ENCODE measurements around the gene NOTUM.
"Not testable (repeated sequence)": the region's sequence is repeated elsewhere in the genome, so short reads cannot be mapped to it uniquely, and the experiment has no call there.

The NOTUM gene

DNA sequence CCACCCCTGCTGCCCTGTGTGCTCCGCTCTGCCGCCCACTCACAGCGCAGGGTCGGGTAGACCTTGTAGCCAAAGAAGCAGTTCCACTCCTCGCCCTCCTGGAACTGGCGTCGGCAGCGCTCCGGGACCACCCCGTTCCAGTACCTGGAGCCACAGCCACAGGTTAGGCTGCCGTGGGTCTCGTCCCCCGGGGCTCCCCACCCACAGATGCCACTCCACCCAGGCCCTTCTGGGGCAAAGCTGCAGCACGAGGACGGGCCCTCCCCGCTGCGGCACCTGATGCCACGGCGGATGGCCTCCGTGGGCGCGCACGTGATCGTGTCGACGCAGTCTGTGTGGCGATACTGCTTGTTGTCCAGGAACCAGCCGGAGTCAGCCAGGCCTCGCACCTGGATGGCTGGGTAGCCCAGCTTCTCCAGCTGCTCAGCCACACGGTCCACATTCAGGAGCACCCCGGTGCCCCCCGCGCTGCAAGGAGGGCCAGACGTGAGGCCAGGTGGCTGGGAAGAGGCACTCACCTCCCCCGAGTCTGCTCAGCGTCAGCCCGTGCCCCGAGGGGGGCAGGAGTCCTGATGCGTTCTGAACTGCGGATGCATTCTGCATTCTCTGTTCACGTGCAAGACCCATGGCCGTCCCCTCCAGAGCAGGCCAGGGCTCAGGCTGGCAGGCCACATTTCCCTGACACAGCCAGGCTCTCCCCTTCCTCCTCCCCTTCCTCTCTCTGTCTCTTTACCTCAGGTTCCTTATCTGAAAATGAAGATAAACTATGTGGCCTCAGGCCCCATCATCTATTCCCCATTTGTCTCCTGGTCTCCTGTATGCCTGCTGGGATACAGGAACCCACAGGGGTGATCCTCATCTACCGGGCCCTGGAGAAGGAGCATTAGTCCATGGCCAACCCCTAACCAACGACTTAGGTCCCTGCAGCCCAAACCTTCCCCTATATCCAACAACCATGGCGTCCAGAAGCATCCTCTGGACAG is 4.1 kb downstream of the NOTUM start:
- no peak for DNase-seq

DNA sequence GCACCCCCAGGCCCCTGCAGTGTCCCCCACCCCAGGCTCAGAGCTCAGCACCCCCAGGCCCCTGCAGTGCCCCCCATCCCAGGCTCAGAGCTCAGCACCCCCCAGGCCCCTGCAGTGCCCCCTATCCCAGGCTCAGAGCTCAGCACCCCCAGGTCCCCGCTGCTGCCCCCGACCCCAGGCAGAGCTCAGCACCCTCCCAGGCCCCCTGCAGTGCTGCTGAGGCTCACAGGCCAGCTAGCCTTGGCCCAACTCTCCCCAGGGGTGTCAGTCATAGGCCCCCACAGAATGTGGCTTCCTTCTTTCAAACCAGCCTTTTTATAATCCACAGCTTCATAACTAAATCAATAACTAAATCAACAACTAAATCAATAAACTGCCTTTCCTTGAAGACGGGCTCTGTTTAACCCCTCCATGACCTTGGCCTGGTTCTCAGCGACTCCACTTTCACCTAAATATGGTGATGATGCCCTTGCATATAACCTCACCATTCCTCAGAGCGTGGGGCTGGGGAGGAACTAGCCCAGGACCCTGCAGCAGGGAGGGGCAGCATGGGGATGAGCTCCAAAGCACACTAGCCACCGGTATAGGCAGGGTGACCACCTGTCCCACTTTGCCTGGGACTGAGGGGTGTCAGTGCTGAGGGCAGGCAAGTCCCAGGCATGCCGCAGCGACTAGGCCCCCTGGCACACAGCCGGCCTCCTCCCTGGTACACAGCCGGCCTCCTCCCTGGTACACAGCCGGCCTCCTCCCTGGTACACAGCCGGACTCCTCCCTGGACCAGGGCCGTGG is 5.0 kb downstream of the NOTUM start:
- DNase-seq: no peak

DNA sequence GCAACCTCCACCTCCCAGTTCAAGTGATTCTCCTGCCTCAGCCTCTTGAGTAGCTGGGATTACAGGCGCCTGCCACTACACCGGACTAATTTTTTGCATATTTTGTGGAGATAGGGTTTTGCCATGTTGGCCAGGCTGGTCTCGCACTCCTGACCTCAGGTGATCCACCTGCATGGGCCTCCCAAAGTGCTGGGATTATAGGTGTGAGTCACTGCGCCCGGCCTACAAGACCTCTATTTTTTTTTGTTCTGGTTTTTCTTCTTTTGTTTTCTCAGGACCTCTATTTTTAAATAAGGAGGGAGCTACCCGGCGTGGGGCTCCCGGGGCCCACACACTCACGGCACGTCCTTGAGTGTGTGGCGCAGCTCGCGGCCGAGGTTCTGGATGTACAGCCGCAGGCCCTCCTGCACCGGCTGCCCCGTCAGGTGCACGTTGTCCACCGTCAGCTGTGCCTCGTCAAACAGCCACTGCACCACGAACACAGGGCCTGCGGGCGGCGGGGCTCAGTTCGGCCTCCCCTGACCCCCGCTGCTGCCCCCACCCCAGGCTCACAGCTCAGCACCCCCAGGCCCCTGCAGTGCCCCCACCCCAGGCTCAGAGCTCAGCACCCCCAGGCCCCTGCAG is 5.8 kb downstream of the NOTUM start:
- no peak for DNase-seq

DNA sequence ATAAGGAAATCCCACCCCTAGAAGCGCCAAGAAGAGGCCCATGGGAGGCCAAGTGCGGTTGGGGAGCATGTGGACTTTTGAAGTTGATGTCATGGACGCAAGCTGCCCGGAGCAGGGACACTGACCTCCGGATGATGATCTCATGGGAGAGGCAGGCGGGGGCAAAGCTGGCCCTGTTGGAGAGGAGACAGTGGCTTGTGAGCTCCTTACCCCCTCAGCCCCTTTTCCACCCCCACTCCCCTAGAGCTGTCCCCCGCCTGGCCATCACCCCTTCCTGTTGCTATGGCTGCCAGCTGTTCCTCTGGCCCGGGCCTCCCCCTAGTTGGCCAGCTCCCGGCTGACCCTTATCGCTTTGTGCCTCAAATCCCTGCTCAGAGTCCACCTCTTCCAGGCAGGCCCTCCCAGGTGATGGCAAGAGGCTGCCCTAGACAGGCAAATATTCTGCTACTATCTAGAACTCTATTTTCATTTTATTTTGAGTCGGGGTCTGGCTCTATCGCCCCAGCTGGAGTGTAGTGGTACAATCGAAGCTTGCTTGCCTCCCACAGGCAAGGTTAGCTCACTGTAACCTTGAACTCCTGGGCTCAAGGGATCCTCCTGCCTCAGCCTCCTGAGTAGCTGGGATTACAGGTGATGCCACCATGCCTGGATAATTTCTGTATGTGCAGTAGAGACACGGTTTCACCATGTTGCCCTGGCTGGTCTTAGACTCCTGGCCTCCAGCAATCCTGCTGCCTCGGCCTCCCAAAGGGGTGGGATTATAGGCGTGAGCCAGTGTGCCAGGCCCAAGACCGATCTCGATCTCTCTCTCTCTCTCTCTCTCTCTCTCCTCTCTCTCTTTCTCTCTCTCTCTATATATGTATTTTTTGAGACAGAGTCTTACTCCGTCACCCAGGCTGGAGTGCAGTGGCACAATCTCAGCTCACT is 6.6 kb downstream of the NOTUM start:
- no peak for DNase-seq

DNA sequence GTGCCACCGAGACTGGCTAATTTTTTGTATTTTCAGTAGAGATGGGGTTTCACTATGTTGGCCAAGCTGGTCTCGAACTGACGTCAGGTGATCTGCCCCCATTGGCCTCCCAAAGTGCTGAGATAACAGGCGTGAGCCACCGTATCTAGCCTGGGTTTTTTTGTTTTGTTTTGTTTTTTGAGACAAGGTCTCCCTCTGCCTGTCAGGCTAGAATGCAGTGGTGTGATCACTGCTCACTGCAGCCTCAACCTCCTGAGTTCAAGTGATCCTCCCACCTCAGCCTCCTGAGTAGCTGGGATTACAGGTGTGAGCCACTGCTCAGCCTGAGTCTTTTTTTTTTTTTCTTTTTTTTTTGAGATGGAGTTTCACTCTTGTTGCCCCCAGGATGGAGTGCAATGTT is 7.5 kb downstream of the NOTUM start:
- not testable (repeated sequence) for DNase-seq

DNA sequence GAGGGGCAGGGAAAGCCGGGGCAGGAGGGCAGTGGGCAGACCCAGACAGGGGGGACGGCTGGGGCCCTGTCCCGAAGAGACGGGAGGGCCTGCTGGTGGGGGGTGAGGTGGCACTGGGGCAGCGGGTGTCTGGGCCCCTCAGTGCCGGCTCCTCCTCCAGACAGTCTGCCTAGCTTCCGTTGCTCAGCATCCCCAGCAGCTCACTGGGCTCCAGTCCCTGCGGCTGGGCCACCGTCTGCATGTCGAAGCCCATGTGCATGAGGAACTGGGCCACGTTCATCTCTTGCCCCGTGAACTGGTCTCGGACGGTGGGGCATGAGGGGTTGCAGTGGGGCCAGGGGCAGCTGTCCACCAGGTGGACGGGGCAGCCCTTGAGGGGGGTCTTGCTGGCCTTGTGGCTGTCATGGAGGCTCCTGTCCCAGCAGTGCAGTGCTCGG is 8.2 kb downstream of the NOTUM start:
- DNase-seq: no peak

DNA sequence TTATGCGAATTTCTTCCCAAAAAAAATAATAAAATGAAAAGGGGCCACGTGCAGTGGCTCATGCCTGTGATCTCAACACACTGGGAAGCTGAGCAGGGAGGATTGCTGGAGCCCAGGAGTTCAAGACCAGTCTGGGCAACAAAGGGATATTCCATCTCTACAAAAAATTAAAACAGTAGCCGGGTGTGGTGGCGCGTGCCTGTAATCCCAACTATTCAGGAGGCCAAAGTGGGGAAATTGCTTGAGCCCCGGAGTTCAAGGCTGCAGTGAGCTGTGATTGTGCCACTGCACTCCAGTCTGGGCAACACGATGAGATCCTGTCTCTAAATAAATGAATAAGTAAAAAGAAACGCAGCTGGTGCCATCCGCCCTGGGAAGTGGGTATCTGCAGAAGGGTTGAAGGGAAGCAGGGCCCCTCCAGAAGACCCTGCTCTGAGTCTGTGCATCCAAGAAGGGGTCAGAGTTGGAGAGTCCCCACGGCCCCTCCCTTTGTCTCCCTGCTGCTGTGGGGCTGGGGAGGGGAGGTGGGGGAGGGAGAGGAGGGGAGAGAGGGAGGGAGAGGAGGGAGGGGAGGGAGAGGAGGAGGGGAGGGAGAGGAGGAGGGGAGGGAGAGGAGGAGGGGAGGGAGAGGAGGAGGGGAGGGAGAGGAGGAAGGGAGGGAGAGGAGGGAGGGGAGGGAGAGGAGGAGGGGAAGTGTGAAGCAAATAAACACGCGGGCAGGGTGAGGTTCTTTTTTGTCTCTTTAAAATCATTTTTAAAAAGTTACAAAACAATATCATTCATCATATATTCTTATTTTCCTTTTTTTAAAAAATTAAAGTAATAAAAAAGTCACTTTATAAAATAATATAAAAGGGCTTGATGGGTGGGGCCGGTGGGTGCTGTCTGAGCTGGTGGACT is 9.0 kb downstream of the NOTUM start:
- DNase-seq: no peak

DNA sequence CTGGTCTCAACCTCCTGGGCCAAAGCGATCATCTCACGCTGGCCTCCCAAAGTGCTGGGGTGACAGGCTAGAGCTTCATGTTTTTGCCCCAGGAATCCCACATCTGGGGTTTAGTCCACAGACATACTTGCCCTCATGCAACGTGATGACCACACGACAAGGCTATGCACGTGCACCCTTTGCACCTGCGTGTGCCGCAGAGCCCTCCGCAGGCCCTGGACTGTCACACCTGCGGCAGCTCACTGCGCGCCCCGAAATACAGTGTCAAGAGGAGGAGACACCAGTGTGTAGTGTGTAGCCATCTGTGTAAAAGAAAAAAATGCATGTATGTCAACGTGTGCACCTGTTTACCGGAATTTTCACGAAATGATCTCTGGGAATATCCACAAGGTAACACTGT is 10.5 kb downstream of the NOTUM start:
- DNase-seq: no peak

DNA sequence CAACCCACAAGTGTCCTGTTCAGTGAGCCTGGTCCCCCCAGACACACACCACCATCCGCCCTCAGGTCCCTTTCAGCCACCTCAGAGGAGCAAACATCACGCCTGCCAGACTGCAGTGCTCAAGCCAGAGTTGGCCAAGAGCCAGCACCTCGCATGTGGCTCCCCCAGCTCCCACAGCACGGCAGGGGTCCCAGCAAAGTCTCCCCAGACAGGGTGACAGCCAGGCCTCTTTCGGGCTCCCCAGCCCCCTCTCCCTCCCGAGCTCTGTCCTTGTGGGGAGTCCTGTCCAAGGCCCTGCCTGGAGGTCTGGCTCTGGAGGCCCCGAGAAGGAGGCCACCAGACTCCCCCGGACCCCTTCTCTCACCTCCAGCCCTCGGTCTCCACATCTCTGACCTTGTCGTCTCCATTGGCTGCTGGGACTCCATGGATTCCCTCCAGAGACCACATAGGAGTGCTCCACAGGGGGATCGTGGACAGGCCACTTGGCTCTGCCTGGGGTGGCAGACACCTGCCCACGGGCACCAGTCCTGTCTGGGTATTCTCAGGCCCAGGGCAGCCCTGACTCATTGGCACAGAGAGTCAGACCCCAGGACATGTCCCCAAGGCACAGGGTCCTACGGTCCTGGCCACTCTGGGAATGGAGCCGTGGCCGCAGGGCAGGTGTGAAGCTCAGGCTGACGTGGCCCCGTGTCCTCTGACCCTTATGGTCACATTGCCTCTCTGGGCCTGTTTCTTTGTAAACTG is 12.2 kb downstream of the NOTUM start:
- DNase-seq: no peak

DNA sequence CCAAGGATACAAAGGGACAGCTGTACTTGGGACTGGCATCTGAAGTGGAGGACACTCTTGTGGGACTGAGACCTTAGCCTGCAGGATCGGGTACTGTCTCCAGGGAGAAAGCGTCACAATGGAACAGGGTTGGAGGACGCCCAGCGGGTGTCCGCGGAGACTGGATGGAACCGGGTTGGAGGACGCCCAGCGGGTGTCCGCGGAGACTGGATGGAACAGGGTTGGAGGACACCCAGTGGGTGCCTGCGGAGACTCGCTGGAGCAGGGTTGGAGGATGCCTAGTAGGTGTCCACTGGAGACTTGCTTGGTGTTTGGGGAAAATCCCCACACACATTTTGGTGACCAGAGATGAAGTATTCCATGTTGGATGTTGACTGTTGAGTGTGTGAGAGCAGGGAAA is 13.8 kb downstream of the NOTUM start, which contains the start of gene MYADML2:
MYADML2 (minus strand) TSS at position 45 of the 400 bp plus-strand sequence. CDS start 5,492 bp downstream, outside the sequence.
- no peak for DNase-seq

DNA sequence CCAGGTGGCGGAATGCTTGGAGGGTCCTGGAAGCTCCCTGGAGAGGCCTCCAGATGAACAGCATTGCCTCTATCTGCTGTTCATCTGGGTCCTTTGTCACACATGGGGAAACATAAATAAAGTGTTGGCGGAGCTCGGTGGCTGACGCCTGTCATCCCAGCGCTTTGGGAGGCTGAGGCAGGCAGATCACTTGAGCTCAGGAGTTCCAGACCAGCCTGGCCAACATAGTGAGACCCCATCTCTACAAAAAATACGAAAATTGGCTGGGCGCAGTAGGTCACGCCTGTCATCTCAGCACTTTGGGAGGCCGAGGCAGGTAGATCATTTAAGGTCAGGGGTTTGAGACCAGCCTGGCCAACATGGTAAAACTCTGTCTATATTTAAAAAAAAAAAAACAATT is 16.1 kb downstream of the NOTUM start:
- no peak for DNase-seq

DNA sequence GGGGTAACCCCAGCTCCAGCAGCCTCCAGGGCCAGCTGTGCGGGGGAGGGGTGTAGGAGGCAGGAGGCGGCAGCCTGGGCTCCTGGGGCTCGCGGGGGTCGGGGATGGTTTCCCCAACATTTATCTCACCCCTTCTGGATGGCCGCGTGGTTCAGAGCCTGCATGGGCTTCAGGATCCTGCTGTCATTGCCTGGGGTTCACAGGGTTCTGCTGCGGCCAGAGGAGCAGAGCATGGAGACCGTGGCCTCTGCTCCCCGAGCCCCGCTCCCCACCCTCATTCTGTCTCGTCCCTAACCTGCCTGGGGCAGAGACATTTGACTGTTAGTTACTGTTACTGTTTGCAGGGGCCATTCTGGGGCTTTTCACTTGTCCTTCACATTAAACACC is 18.8 kb downstream of the NOTUM start:
- no peak for DNase-seq

DNA sequence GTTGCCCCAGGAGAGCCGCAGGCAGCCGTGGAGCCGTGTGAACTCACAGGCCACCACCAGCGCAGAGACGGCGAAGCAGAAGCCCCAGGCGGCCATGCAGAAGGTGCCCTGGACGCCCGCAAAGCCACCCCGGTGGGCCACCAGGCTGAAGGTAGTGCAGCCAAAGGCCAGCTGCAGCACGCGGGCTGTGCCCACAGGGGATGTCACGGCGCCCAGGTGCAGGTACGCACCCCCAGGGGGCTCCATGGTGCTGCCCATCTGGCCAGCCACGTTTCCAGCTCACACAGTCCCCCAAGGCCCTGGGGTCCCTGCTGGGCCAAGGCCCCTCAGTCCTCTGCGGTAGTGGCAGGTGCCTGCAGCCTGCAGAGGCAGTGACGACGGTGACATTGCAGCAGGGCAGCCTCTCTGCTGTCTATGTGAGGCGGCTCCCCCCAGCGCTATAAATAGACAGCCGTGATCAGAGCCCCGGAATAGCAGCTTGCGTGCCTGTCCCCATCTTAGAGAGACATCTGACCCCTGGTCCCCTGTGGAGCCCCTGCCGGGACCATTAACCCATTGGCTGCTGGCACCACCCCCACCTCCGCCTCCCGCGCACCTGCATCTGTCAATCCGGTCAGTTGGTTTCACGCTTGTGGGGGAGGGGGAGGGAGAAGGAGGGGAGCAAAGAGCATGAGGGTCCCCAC is 19.4 kb downstream of the NOTUM start:
- no peak for DNase-seq

DNA sequence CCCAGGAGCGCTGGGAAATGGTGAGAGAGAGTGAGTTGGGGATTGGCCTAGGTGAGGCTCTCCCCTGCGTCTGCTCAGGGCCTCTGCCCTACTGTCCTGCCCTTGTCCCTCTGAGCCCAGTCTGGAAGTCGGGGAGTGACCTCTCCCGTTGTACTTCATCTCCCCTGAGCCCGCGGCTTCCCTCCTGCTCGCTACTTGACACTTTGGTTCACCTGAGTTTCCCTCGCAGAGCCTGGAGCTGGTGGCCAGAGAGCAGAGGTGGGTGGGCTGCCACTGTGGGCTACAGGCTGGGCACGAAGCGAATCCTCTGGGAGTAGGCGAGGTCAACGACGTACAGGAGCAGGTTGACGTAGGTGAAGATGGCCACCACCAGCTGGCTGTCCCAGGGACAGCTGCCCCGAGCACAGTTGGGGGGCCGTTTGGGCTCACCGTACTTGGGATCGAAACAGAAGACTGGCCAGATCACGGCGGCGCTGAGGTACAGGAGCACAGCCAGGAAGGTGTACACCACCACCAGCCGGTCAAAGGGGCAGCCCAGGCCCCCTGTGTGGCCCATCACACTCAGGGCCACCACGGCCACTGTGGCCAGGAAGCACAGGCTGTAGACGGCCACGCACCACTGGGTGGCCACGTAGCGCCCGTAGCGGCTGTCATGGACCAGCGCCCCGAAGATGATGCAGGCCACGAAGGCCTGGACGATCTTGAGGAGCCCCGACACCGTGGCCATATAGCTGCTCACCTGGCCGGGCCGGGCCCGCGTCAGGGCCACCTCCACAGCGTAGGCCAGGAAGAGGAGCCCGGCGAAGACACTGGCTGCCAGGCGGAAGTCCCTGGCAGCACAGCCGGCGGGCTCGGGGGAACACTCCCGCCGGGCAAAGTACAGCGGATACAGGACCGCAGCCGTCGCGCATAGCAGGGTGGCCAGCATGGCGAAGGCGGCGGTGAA is 20.2 kb downstream of the NOTUM start:
- no peak for DNase-seq

DNA sequence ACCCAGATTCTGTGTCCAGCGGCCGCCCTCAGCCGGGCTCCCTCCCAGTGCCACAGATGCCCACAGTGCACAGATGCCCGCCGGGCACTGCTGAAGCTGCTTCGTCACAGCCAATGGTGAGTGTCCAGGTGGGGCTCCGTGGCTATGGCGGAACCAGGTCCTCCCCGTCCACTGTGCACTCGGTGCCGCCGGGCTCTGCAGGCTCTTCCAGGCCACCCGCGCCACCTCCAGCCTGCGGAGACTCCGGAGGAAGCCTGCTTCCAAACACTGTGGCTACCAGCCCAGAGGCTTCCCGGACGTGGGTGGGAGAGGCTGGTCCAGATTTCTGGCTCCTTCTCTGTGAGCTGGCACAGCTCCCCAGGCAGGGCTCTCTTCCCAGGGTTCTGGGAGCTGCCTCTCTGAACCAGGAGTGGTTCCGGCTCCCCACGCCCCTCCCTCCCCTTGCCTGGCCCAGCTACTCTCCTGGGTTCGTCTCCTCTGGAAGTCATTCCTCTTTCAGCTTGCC is 21.1 kb downstream of the NOTUM start:
- no peak for DNase-seq

DNA sequence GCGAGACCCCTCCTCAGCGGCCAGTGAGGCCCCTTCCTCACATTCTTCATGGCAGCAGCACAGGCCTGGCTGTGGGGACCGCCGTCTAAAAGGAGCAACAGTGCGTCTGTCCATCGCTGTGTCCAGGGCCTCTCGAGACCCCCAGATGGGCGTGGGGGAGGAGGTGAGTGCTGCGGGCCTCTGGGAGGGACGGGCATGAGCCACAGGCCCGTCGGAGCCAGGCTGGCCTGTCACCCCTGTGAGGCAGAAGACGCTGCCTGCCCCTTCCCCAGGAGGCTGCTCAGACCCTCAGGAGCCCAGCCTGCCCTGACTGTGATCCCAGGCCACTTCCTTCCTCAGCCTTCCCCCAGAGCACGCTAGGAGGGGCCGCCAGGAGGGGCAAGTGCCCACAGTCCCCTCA is 21.8 kb downstream of the NOTUM start:
- DNase-seq: no peak

DNA sequence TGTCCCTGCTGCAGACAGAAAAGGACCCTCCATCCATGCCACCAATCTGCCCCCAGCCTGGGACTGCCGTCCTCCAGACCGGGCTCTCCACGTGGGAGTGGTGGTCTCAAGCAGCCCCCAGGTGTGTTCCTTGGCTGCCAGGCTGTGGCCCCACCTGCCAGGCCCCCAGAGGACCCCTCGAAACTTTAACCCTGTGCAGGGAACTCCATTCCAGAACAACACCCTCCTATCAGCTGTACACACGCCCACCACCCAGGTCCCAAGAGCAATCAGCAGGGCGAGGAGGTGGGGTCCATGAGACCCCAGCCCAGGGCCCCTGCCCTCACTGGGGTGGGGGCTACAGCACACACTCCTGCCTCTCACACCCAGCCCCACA is 25.3 kb downstream of the NOTUM start:
- no peak for DNase-seq

Measured in NCI-H526 (cell line).